Endodermal cell (in vitro differentiated cells): ENCODE results near the gene CTNNA2. TPM values are rescaled to one million over a fixed set of nuclear protein-coding genes. Genes with fewer than 3 reads are reported as not detected.

Experiments used
- DNase-seq: peaks from one replicate; pipeline ENCODE4 v3.0.0-alpha.2; 2017
- H3K27ac ChIP-seq: 2 replicates; pipeline ENCODE4 v1.5.1; 2013; ENCODE audit warnings: mild to moderate bottlenecking, low read depth, low read length, moderate library complexity
- H3K27me3 ChIP-seq: 2 replicates; pipeline ENCODE4 v1.6.1; 2013; ENCODE audit warnings: mild to moderate bottlenecking, low read length, moderate library complexity; ENCODE audit not compliant: insufficient read depth, control insufficient read depth, poor library complexity, severe bottlenecking
- H3K36me3 ChIP-seq: 2 replicates; pipeline ENCODE4 v1.7.0; 2013; ENCODE audit warnings: mild to moderate bottlenecking, low read length, moderate library complexity; ENCODE audit not compliant: control insufficient read depth, insufficient read depth
- H3K4me1 ChIP-seq: one replicate; pipeline ENCODE4 v1.7.0; 2013; ENCODE audit warnings: low read length; ENCODE audit not compliant: control insufficient read depth, insufficient read depth
- H3K4me3 ChIP-seq: 2 replicates; pipeline ENCODE4 v1.5.1; 2013; ENCODE audit warnings: mild to moderate bottlenecking, low read length, moderate library complexity
- H3K9ac ChIP-seq: 2 replicates; pipeline ENCODE4 v1.6.1; 2013; ENCODE audit warnings: mild to moderate bottlenecking, low read length, moderate library complexity; ENCODE audit not compliant: poor library complexity, severe bottlenecking; ENCODE audit errors: extremely low read depth
- H3K9me3 ChIP-seq: 2 replicates; pipeline ENCODE4 v1.6.1; 2013; ENCODE audit warnings: mild to moderate bottlenecking, low read length, moderate library complexity; ENCODE audit not compliant: control insufficient read depth
- H3K27ac Mint-ChIP-seq: 2 replicates; pipeline ENCODE4 v1.8.0; 2020; ENCODE audit warnings: mixed read lengths
- H3K27me3 Mint-ChIP-seq: 2 replicates; pipeline ENCODE4 v1.8.0; 2021; ENCODE audit warnings: mild to moderate bottlenecking, mixed read lengths; ENCODE audit not compliant: insufficient read depth
- H3K36me3 Mint-ChIP-seq: 2 replicates; pipeline ENCODE4 v1.8.0; 2020; ENCODE audit warnings: low read depth, mixed read lengths
- H3K4me1 Mint-ChIP-seq: 2 replicates; pipeline ENCODE4 v1.8.0; 2020; ENCODE audit warnings: mixed read lengths
- H3K4me3 Mint-ChIP-seq: 2 replicates; pipeline ENCODE4 v1.8.0; 2020; ENCODE audit warnings: mild to moderate bottlenecking, moderate library complexity, mixed read lengths
- H3K9me3 Mint-ChIP-seq: 2 replicates; pipeline ENCODE4 v1.8.0; 2020; ENCODE audit warnings: mild to moderate bottlenecking, mixed read lengths
- CTCF ChIP-seq: fragments of 200-600 bp; sonication (generic); conservative IDR thresholded peaks from 2 replicates; pipeline ENCODE4 v1.5.0; 2021; ENCODE audit warnings: antibody characterized with exemption, mild to moderate bottlenecking
- WGBS, 2 experiments: methylation state at CpG; one replicate each; pipeline versions ENCODE4 v1.1.5 to v1.1.7; 2013; ENCODE audit warnings: missing lambda C conversion rate in 2 of 2, mixed read lengths in 1 of 2; ENCODE audit not compliant: insufficient coverage in 1 of 2, insufficient read length in 1 of 2; 5-methylcytosine and 5-hydroxymethylcytosine counted together
- total RNA-seq, 2 donors: library from RNA; stranded (reverse); fragmentation: NEBNext Ultra II Directional in 1 of 2; extraction: Animal tissue kit (Norgen Biotek cat#: 25700) in 1 of 2; gene quantifications; 2 replicates in 1 of 2; 3 replicates in 1 of 2; pipeline ENCODE4 v1.2.1, GENCODE V29; 2021

The CTNNA2 gene
- total RNA-seq, 2 donors from 2014 or later, result 7.7 to 9.8 TPM

- no peaks in the 10 kb centered on the region for H3K27me3 Mint-ChIP-seq
- no peaks in the 10 kb centered on the region for H3K4me1 Mint-ChIP-seq
These were observed 118.2 kb downstream of the CTNNA2 start for GRCh38 chr2:79630972-79631557.

DNA sequence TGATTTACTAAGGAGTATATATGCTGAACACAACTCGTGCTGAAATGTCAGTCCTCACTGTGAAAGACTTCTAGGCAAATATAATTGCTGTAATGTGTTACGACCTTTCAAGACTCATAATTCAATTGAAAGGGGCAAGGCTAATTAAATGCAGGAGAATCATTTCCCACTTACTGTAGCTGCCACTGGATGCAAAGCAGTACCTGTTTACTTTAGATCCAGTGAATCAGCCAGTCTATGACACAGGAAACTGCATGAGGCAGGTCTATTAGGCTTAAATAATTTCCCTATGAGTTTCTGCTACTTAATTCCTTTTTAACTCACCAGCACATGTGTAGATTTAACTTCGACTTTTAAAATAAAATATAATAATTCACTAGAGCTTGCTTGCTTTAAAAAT, 125.6 kb downstream of the CTNNA2 start:
- Mint-ChIP-seq H3K4me1 (peaks cover 13% of the 10 kb centered on the region), H3K36me3 (no peaks in the 10 kb centered on the region), H3K4me3 (no peak overlapping the region), H3K27me3 (no peaks in the 10 kb centered on the region), H3K9me3 (no peaks in the 10 kb centered on the region), H3K27ac (no peak overlapping the region)
- 90 to 94% methylated on average over 2 to 3 of the region's 3 CpGs for WGBS, 2 experiments
- TF ChIP-seq CTCF, result no peak
- Histone ChIP-seq H3K27me3 (no peaks in the 10 kb centered on the region), H3K4me3 (no peak overlapping the region), H3K27ac (no peak overlapping the region), H3K4me1 (no peaks in the 10 kb centered on the region), H3K36me3 (no peaks in the 10 kb centered on the region), H3K9me3 (no peaks in the 10 kb centered on the region), H3K9ac (no peak overlapping the region)
- DNase-seq, result no peak

More at GRCh38 chr2:79630972-79631557, 118.2 kb downstream of the CTNNA2 start:
- Histone ChIP-seq H3K36me3 (no peaks in the 10 kb centered on the region), H3K9ac (no peak overlapping the region), H3K9me3 (no peaks in the 10 kb centered on the region), H3K4me3 (no peak overlapping the region), H3K4me1 (no peaks in the 10 kb centered on the region), H3K27me3 (no peaks in the 10 kb centered on the region), H3K27ac (no peak overlapping the region)
- no peak for TF ChIP-seq CTCF
- DNase-seq, result no peak
- no peak overlapping the region for H3K27ac Mint-ChIP-seq
- no peak overlapping the region for H3K4me3 Mint-ChIP-seq
- H3K9me3 Mint-ChIP-seq, result no peaks in the 10 kb centered on the region
- 92 to 100% methylated on average over 1 to 6 of the region's 7 CpGs for WGBS, 2 experiments
- no peaks in the 10 kb centered on the region for H3K36me3 Mint-ChIP-seq

DNA sequence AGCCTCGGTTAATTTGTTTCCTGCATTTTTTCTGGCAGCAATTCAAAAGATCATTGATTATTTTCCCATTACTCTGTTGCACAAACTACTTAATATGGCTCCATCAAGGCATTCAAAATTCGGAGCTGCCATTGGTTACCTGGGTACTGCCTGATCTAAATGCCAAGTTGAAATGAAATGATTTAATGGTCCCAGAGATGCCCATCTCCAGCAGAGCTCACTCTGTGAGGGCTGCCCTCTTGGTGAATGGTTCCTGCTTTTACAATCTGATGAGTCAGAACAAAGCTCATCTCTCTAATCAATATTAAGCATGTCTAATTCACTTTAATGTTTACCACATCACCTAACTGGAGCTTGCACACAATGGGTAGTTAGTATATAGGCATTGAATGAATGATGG, 126.1 kb downstream of the CTNNA2 start:
- no peak overlapping the region for H3K27ac Mint-ChIP-seq
- H3K36me3 Mint-ChIP-seq, result no peaks in the 10 kb centered on the region
- no peak overlapping the region for H3K4me3 Mint-ChIP-seq
- no peak for DNase-seq
- Histone ChIP-seq H3K4me1 (no peaks in the 10 kb centered on the region), H3K4me3 (no peak overlapping the region), H3K9ac (no peak overlapping the region), H3K27me3 (no peaks in the 10 kb centered on the region), H3K27ac (no peak overlapping the region), H3K36me3 (no peaks in the 10 kb centered on the region), H3K9me3 (no peaks in the 10 kb centered on the region)
- no peaks in the 10 kb centered on the region for H3K27me3 Mint-ChIP-seq
- no peak for TF ChIP-seq CTCF
- WGBS, 2 experiments, result 88% methylated on average over 2 of the region's 2 CpGs; no CpG with 5 or more reads in 1 of the 2 experiments
- peaks cover 13% of the 10 kb centered on the region for H3K4me1 Mint-ChIP-seq
- no peaks in the 10 kb centered on the region for H3K9me3 Mint-ChIP-seq
